HepG2 (cell line): ENCODE data around the gene OR52H1. TPM values are rescaled to one million over a fixed set of nuclear protein-coding genes. Genes with fewer than 3 reads are reported as not detected.

Experiments
- ATAC-seq: fragments of 200-7000 bp; cut with Tn5 transposase; 3 replicates; pipeline ENCODE4 v1.9.1; 2020; ENCODE audit warnings: mild to moderate bottlenecking, moderate library complexity
- BruUV-seq: library from RNA; stranded (reverse); fragments of 400-500 nt; replicated peaks from 2 replicates; lab custom pipeline; 2021; lab: Mats Ljungman, UMichigan
- CTCF ChIA-PET: fragments of 300-600 bp; formaldehyde crosslinking; extraction: SDS; loops from one replicate; lab custom pipeline; 2021; ENCODE audit warnings: low total read pairs, inconsistent platforms, low intra/inter-chr PET ratio; lab: Yijun Ruan, JAX
- POLR2A ChIA-PET: fragments of 350-600 bp; sonication (Branson Sonifier 250); formaldehyde crosslinking; loops from one replicate; lab custom pipeline; 2020; ENCODE audit warnings: antibody characterized with exemption, inconsistent platforms; lab: Yijun Ruan, JAX
- DNase-seq: peaks from one replicate; pipeline ENCODE4 v3.0.0-alpha.2; 2015; ENCODE audit warnings: low spot score
- FAIRE-seq: peaks from 3 replicates; lab custom pipeline; 2011; peaks lifted over from hg19 to GRCh38; lab: Jason Lieb, UNC
- H2AFZ ChIP-seq: one replicate; pipeline ENCODE4 v1.6.1; 2011; ENCODE audit warnings: low read length, inconsistent platforms
- H3K27ac ChIP-seq: fragments of 300-600 bp; 3 replicates; pipeline ENCODE4 v1.8.0; 2011; ENCODE audit warnings: mixed run types, mild to moderate bottlenecking, mixed read lengths, low read length, inconsistent platforms; ENCODE audit not compliant: insufficient read depth; ENCODE audit errors: extremely low read length
- H3K27me3 ChIP-seq, 2 experiments: fragments of 200-600 bp in 1 of 2; 2 replicates in 1 of 2; 3 replicates in 1 of 2; pipeline versions ENCODE4 v1.6.0 to v1.8.0; 2011; ENCODE audit warnings: low read length in 2 of 2, mild to moderate bottlenecking in 2 of 2, moderate library complexity in 2 of 2, inconsistent platforms in 1 of 2; ENCODE audit not compliant: insufficient read depth in 2 of 2, control insufficient read depth in 1 of 2
- H3K36me3 ChIP-seq, 2 experiments: fragments of 200-600 bp in 1 of 2; replicated peaks in 1 of 2; 2 replicates in 1 of 2; 3 replicates in 1 of 2; pipeline versions ENCODE4 v1.5.1 to v1.8.0; 2011; ENCODE audit warnings: low read length in 2 of 2, inconsistent platforms in 1 of 2; ENCODE audit not compliant: insufficient read depth in 2 of 2, control insufficient read depth in 1 of 2
- H3K4me1 ChIP-seq: 2 replicates; pipeline ENCODE4 v1.5.1; 2012; ENCODE audit warnings: low read length, inconsistent platforms; ENCODE audit not compliant: insufficient read depth
- H3K4me2 ChIP-seq: 2 replicates; pipeline ENCODE4 v1.6.0; 2011; ENCODE audit warnings: low read depth, low read length, inconsistent platforms
- H3K4me3 ChIP-seq, 3 experiments: fragments of 200-600 bp in 1 of 3; sonication (generic), shearing (Covaris generic) in 1 of 3; replicated peaks in 1 of 3; 2 replicates each; pipeline ENCODE4 v1.5.1; 2011 to 2016; ENCODE audit warnings: low read length in 3 of 3, inconsistent platforms in 2 of 3, low read depth in 2 of 3, mild to moderate bottlenecking in 2 of 3, control low read depth in 1 of 3, mixed read lengths in 1 of 3; ENCODE audit not compliant: insufficient read depth in 1 of 3
- H3K79me2 ChIP-seq: one replicate; pipeline ENCODE4 v1.6.1; 2011; ENCODE audit warnings: low read length, inconsistent platforms; ENCODE audit not compliant: insufficient read depth
- H3K9ac ChIP-seq: 2 replicates; pipeline ENCODE4 v1.6.0; 2011; ENCODE audit warnings: mild to moderate bottlenecking, low read depth, low read length, inconsistent platforms; ENCODE audit not compliant: insufficient read depth
- H3K9me3 ChIP-seq: 2 replicates; pipeline ENCODE4 v1.5.1; 2012; ENCODE audit warnings: mild to moderate bottlenecking, low read length
- H4K20me1 ChIP-seq: 2 replicates; pipeline ENCODE4 v1.6.0; 2011; ENCODE audit warnings: inconsistent platforms, mild to moderate bottlenecking, low read length, moderate library complexity; ENCODE audit not compliant: insufficient read depth
- CREB1 ChIP-seq, 2 experiments: fragments of 450-650 bp in 1 of 2; IDR thresholded peaks; 2 replicates each; pipeline ENCODE4 v1.6.1; 2016 to 2017; ENCODE audit warnings: control low read depth in 1 of 2, mild to moderate bottlenecking in 1 of 2, missing compliant biosample characterization in 1 of 2, missing genetic modification characterization in 1 of 2
- HNF4A ChIP-seq: sonication (generic); formaldehyde crosslinking; IDR thresholded peaks from 2 replicates; pipeline ENCODE4 v1.4.0; 2020; ENCODE audit warnings: missing genetic modification reagents
- MEIS2 ChIP-seq: sonication (generic); formaldehyde crosslinking; IDR thresholded peaks from 2 replicates; pipeline ENCODE4 v1.9.0; 2021; ENCODE audit warnings: mild to moderate bottlenecking, missing genetic modification reagents
- NFATC3 ChIP-seq: sonication (generic); formaldehyde crosslinking; IDR thresholded peaks from 2 replicates; pipeline ENCODE4 v1.5.1; 2020; ENCODE audit warnings: mild to moderate bottlenecking, missing genetic modification reagents
- SSRP1 ChIP-seq: IDR thresholded peaks from 2 replicates; pipeline ENCODE4 v1.6.1; 2016; ENCODE audit warnings: control low read depth
- ZNF331 ChIP-seq: sonication (generic); formaldehyde crosslinking; IDR thresholded peaks from 2 replicates; pipeline ENCODE4 v1.4.0; 2020; ENCODE audit warnings: missing genetic modification reagents
- ZSCAN9 ChIP-seq: IDR thresholded peaks from 2 replicates; pipeline ENCODE4 v1.6.1; 2016; ENCODE audit warnings: borderline replicate concordance
- WGBS: methylation state at CpG from one replicate; pipeline ENCODE4 v1.1.6; 2017; ENCODE audit warnings: low lambda C conversion rate; 5-methylcytosine and 5-hydroxymethylcytosine counted together
- in situ Hi-C: cut with HindIII; loops from 2 replicates; pipeline ENCODE4 v1.10.0; 2017; ENCODE audit warnings: low pct_unique_long_range_greater_than_20kb; ENCODE audit not compliant: extremely low pct_ligation_motif_present
- intact Hi-C: fragments of 100-400 bp; cut with micrococcal nuclease; formaldehyde crosslinking; loops from one replicate; pipeline ENCODE4 v1.10.0; 2022; ENCODE audit not compliant: unreplicated experiment
- polyA plus RNA-seq, 8 experiments: library from polyadenylated mRNA; depleted of rRNA in 3 of 8; stranded (reverse) in 7 of 8; unstranded in 1 of 8; fragments of >200 nt; fragmentation: Illumina TruSeq in 4 of 8; extraction: Trizol in 4 of 8; gene quantifications; 2 replicates each; pipeline versions ENCODE4 v1.2.1 to v1.2.3, GENCODE V29; 2011 to 2016; ENCODE audit warnings: low read depth in 4 of 8, missing spikeins in 1 of 8, mixed read lengths in 1 of 8; ENCODE audit not compliant: insufficient read depth in 1 of 8
- total RNA-seq, 5 experiments: library from RNA; depleted of rRNA; stranded (reverse); fragments of >200 nt; fragmentation: Illumina TruSeq; extraction: Trizol; gene quantifications; 2 replicates each; pipeline ENCODE4 v1.2.3, GENCODE V29; 2016; ENCODE audit warnings: low read depth in 1 of 5
- TF ChIP-seq, protein P1 (sequence below): sonication (generic); formaldehyde crosslinking; IDR thresholded peaks from 2 replicates; pipeline ENCODE4 v1.8.1; 2022; ENCODE audit warnings: mild to moderate bottlenecking, missing genetic modification reagents
- TF ChIP-seq, protein P2 (sequence below): sonication (generic); formaldehyde crosslinking; IDR thresholded peaks from 2 replicates; pipeline ENCODE4 v1.8.0; 2022; ENCODE audit warnings: mild to moderate bottlenecking, missing genetic modification reagents, borderline replicate concordance
- TF ChIP-seq, protein P3 (sequence below): sonication (generic); formaldehyde crosslinking; IDR thresholded peaks from 2 replicates; pipeline ENCODE4 v1.4.0; 2020; ENCODE audit warnings: mild to moderate bottlenecking, missing genetic modification reagents
- TF ChIP-seq, protein P4 (sequence below): sonication (generic); formaldehyde crosslinking; IDR thresholded peaks from 2 replicates; pipeline ENCODE4 v1.8.0; 2022; ENCODE audit warnings: mild to moderate bottlenecking, missing genetic modification reagents; ENCODE audit not compliant: insufficient replicate concordance

OR52H1 gene
- total and polyA plus RNA-seq, 2 of the 13 experiments (the other 11 are each of a cell fraction or from before 2014, with no cell fraction given): not detected

DNA sequence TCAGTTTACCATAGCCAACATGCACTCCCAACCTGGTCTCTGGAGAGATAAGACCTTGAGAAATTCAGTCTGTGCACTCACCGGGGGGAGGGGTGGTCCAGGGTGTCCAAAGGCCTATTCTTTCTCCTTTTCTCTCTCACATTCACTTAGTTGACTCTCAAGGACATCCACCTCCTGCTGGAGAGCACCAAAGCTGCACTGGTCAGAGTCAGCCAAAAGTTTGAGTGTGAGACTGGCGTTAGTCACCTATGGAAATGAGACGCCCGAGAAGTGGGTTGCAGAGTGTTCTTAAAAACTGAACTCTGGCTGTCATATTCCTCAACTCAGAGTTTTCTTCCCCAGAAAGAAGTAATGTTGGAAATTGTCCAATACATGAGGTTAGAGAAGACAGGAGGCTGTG, 26.8 kb downstream of the OR52H1 start:
- intact Hi-C loops: no loop called here
- Histone ChIP-seq H3K9me3 (no peaks in the 10 kb centered on the region), H3K79me2 (no peaks in the 10 kb centered on the region), H3K36me3 (no peaks in the 10 kb centered on the region), H3K9ac (no peak overlapping the region), H4K20me1 (no peaks in the 10 kb centered on the region), H3K27ac (no peak overlapping the region), H3K27me3 (peaks cover 0 to 12% of the 10 kb centered on the region in 2 experiments; a peak in 3 of 5 replicates), H2AFZ (no peak overlapping the region), H3K4me3 (no peak overlapping the region), H3K4me1 (no peaks in the 10 kb centered on the region), H3K4me2 (no peak overlapping the region)
- FAIRE-seq: no peak
- ATAC-seq: no peak
- ChIA-PET CTCF (no interaction called here), POLR2A (no interaction called here)
- no peak for DNase-seq
- 55% methylated on average over 4 of the region's 4 CpGs for WGBS
- BruUV-seq: no TSS peak
- in situ Hi-C loops: no loop called here
- TF ChIP-seq, protein P1, sequence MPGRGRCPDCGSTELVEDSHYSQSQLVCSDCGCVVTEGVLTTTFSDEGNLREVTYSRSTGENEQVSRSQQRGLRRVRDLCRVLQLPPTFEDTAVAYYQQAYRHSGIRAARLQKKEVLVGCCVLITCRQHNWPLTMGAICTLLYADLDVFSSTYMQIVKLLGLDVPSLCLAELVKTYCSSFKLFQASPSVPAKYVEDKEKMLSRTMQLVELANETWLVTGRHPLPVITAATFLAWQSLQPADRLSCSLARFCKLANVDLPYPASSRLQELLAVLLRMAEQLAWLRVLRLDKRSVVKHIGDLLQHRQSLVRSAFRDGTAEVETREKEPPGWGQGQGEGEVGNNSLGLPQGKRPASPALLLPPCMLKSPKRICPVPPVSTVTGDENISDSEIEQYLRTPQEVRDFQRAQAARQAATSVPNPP (CRISPR knock-in tag): no peak
- TF ChIP-seq, protein P2, sequence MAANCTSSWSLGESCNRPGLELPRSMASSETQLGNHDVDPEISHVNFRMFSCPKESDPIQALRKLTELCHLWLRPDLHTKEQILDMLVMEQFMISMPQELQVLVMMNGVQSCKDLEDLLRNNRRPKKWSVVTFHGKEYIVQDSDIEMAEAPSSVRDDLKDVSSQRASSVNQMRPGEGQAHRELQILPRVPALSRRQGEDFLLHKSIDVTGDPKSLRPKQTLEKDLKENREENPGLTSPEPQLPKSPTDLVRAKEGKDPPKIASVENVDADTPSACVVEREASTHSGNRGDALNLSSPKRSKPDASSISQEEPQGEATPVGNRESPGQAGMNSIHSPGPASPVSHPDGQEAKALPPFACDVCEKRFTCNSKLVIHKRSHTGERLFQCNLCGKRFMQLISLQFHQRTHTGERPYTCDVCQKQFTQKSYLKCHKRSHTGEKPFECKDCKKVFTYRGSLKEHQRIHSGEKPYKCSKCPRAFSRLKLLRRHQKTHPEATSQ (CRISPR knock-in tag): no peak
- no peak for TF ChIP-seq CREB1 (IDR thresholded peaks at IDR 0.05)
- TF ChIP-seq CREB1 (CRISPR knock-in tag; IDR thresholded peaks at IDR 0.05): no peak
- TF ChIP-seq NFATC3 (CRISPR knock-in tag): no peak
- no peak for TF ChIP-seq MEIS2 (CRISPR knock-in tag)
- TF ChIP-seq HNF4A: no peak
- TF ChIP-seq SSRP1: no peak
- TF ChIP-seq, protein P3, sequence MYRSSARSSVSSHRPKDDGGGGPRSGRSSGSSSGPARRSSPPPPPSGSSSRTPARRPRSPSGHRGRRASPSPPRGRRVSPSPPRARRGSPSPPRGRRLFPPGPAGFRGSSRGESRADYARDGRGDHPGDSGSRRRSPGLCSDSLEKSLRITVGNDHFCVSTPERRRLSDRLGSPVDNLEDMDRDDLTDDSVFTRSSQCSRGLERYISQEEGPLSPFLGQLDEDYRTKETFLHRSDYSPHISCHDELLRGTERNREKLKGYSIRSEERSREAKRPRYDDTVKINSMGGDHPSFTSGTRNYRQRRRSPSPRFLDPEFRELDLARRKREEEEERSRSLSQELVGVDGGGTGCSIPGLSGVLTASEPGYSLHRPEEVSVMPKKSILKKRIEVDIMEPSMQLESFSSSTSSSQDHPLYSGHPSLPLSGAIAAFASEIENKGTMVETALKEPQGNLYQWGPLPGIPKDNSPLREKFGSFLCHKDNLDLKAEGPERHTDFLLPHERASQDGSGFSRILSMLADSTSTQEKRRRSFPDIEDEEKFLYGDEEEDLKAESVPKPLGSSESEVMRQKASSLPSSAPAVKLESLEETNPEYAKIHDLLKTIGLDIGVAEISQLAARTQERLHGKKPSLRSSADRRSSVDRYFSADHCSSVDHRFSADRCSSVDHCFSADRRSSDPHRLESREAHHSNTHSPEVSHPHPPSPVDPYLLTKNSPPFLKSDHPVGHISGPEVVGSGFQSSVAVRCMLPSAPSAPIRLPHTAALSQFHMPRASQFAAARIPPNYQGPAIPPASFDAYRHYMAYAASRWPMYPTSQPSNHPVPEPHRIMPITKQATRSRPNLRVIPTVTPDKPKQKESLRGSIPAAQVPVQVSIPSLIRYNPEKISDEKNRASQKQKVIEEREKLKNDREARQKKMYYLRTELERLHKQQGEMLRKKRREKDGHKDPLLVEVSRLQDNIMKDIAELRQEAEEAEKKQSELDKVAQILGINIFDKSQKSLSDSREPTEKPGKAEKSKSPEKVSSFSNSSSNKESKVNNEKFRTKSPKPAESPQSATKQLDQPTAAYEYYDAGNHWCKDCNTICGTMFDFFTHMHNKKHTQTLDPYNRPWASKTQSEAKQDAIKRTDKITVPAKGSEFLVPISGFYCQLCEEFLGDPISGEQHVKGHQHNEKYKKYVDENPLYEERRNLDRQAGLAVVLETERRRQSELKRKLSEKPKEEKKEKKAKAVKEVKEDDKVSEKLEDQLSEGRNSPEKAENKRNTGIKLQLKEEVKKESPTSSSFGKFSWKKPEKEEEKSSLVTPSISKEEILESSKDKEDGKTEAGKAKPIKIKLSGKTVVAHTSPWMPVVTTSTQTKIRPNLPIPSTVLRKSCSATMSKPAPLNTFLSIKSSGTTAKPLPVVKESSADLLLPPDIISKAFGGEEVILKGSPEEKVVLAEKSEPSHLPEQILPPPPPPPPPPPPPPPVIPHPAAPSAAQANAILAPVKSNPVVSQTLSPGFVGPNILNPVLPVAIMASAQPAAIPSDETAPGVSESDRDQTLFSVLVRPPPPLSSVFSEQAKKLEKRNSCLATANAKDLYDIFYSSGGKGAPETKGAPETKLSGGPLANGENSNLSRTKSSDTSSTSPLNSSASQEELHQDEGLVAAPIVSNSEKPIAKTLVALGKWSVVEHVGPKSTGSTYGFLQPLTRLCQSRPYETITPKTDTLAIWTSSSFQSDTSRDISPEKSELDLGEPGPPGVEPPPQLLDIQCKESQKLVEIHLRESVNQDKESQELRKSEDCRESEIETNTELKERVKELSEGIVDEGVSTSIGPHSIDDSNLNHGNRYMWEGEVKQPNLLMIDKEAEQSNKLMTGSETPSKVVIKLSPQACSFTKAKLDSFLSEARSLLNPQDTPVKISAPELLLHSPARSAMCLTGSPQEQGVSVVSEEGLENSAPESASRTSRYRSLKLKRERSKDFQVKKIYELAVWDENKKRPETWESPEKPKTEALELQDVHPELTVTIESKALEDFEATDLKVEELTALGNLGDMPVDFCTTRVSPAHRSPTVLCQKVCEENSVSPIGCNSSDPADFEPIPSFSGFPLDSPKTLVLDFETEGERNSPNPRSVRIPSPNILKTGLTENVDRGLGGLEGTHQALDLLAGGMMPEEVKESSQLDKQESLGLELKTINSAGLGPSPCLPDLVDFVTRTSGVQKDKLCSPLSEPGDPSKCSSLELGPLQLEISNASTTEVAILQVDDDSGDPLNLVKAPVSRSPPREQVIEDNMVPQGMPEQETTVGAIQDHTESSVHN (CRISPR knock-in tag): no peak
- TF ChIP-seq, protein P4, sequence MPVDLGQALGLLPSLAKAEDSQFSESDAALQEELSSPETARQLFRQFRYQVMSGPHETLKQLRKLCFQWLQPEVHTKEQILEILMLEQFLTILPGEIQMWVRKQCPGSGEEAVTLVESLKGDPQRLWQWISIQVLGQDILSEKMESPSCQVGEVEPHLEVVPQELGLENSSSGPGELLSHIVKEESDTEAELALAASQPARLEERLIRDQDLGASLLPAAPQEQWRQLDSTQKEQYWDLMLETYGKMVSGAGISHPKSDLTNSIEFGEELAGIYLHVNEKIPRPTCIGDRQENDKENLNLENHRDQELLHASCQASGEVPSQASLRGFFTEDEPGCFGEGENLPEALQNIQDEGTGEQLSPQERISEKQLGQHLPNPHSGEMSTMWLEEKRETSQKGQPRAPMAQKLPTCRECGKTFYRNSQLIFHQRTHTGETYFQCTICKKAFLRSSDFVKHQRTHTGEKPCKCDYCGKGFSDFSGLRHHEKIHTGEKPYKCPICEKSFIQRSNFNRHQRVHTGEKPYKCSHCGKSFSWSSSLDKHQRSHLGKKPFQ (CRISPR knock-in tag): no peak
- no peak for TF ChIP-seq ZSCAN9 (CRISPR knock-in tag)
- TF ChIP-seq ZNF331: no peak
